ENCODE measurements around the gene RILPL2.
"Not testable (repeated sequence)": the region's sequence is repeated elsewhere in the genome, so short reads cannot be mapped to it uniquely, and the experiment has no call there.

RILPL2 gene

GRCh38 chr12:123478069-123478468 is 41.6 kb upstream of the RILPL2 start:
- peak overlapping the region in 5 of 11 experiments; percentile 14 to 44 (median 29); a peak in 7 of 22 replicates for H3K4me2 ChIP-seq
- H3K36me3 ChIP-seq = peaks cover 0 to 66% (median 8%) of the 10 kb centered on the region in 11 experiments; a peak in 10 of 22 replicates
- peaks cover 0 to 18% (median 0%) of the 10 kb centered on the region in 11 experiments; a peak in 4 of 22 replicates for H4K20me1 ChIP-seq
- peaks cover 0 to 28% (median 8%) of the 10 kb centered on the region in 10 experiments; a peak in 11 of 20 replicates for H3K4me1 ChIP-seq
- no peak overlapping the region for H3K9ac ChIP-seq
- TF ChIP-seq Cebpa-rat (IDR thresholded peaks at IDR 0.05) = no peak
- H3K4me3 ChIP-seq = no peak overlapping the region
- no peak overlapping the region for H3K27ac ChIP-seq
- H3K9me3 ChIP-seq (replicated peaks in 1 of 11) = no peaks in the 10 kb centered on the region
- H3K27me3 ChIP-seq = no peaks in the 10 kb centered on the region

- Histone ChIP-seq H3K36me3 (peaks cover 20 to 91% (median 33%) of the 10 kb centered on the region in 11 experiments), H3K4me1 (peaks cover 0 to 28% (median 8%) of the 10 kb centered on the region in 10 experiments; a peak in 11 of 20 replicates), H3K27me3 (no peaks in the 10 kb centered on the region), H3K4me2 (0 out of 22 replicates have a peak overlapping the region, but pooled peaks of 1 of the 11 experiments have one; percentile 7), H3K9ac (no peak overlapping the region), H3K4me3 (no peak overlapping the region), H4K20me1 (peaks cover 0 to 39% (median 14%) of the 10 kb centered on the region in 11 experiments; a peak in 11 of 22 replicates), H3K9me3 (replicated peaks in 1 of 11) (no peaks in the 10 kb centered on the region), H3K27ac (no peak overlapping the region)
- no peak for TF ChIP-seq Cebpa-rat (IDR thresholded peaks at IDR 0.05)
These were observed 38.8 kb upstream of the RILPL2 start for GRCh38 chr12:123475246-123475703.

- Histone ChIP-seq H4K20me1 (peaks cover 6 to 44% (median 18%) of the 10 kb centered on the region in 11 experiments; a peak in 16 of 22 replicates), H3K9ac (no peak overlapping the region; a peak in 1 of 22 replicates), H3K27me3 (no peaks in the 10 kb centered on the region), H3K4me3 (no peak overlapping the region), H3K27ac (no peak overlapping the region), H3K36me3 (peaks cover 20 to 91% (median 39%) of the 10 kb centered on the region in 11 experiments), H3K4me2 (0 out of 22 replicates have a peak overlapping the region, but pooled peaks of 1 of the 11 experiments have one; percentile 7), H3K9me3 (replicated peaks in 1 of 11) (no peaks in the 10 kb centered on the region), H3K4me1 (peaks cover 0 to 30% (median 8%) of the 10 kb centered on the region in 10 experiments; a peak in 11 of 20 replicates)
- TF ChIP-seq Cebpa-rat (IDR thresholded peaks at IDR 0.05) = no peak
These were observed 38.2 kb upstream of the RILPL2 start for GRCh38 chr12:123474485-123475245.

GRCh38 chr12:123472438-123472849 is 36.0 kb upstream of the RILPL2 start:
- Histone ChIP-seq H3K9me3 (replicated peaks in 1 of 11) (no peaks in the 10 kb centered on the region), H3K27me3 (no peaks in the 10 kb centered on the region), H3K36me3 (peaks cover 23 to 80% (median 41%) of the 10 kb centered on the region in 11 experiments), H3K9ac (no peak overlapping the region), H3K4me3 (no peak overlapping the region), H3K27ac (no peak overlapping the region), H3K4me2 (no peak overlapping the region), H3K4me1 (peaks cover 0 to 41% (median 27%) of the 10 kb centered on the region in 10 experiments; a peak in 15 of 20 replicates), H4K20me1 (peaks cover 16 to 66% (median 40%) of the 10 kb centered on the region in 11 experiments; a peak in 18 of 22 replicates)
- TF ChIP-seq Cebpa-rat (IDR thresholded peaks at IDR 0.05) = no peak

GRCh38 chr12:123471374-123472068 is 35.0 kb upstream of the RILPL2 start:
- H4K20me1 ChIP-seq = peaks cover 16 to 74% (median 49%) of the 10 kb centered on the region in 11 experiments; a peak in 18 of 22 replicates
- H3K27ac ChIP-seq = no peak overlapping the region
- H3K4me3 ChIP-seq = no peak overlapping the region
- H3K9ac ChIP-seq = no peak overlapping the region
- H3K36me3 ChIP-seq = peaks cover 23 to 80% (median 45%) of the 10 kb centered on the region in 11 experiments
- no peak overlapping the region for H3K4me2 ChIP-seq
- no peaks in the 10 kb centered on the region for H3K27me3 ChIP-seq
- peaks cover 0 to 44% (median 32%) of the 10 kb centered on the region in 10 experiments; a peak in 15 of 20 replicates for H3K4me1 ChIP-seq
- peak in 1 of 11 experiments; percentile 52; a peak in 1 of 22 replicates for TF ChIP-seq Cebpa-rat (IDR thresholded peaks at IDR 0.05)
- no peaks in the 10 kb centered on the region for H3K9me3 ChIP-seq (replicated peaks in 1 of 11)

GRCh38 chr12:123469978-123470377 is 33.5 kb upstream of the RILPL2 start:
- Histone ChIP-seq H3K4me2 (no peak overlapping the region), H3K27me3 (no peaks in the 10 kb centered on the region), H3K4me3 (no peak overlapping the region), H3K9ac (no peak overlapping the region), H4K20me1 (peaks cover 25 to 85% (median 64%) of the 10 kb centered on the region in 11 experiments; a peak in 18 of 22 replicates), H3K36me3 (peaks cover 36 to 85% (median 54%) of the 10 kb centered on the region in 11 experiments), H3K9me3 (replicated peaks in 1 of 11) (no peaks in the 10 kb centered on the region), H3K27ac (no peak overlapping the region), H3K4me1 (peaks cover 0 to 42% (median 32%) of the 10 kb centered on the region in 10 experiments; a peak in 15 of 20 replicates)
- TF ChIP-seq Cebpa-rat (IDR thresholded peaks at IDR 0.05) = no peak

GRCh38 chr12:123468786-123469185 is 32.3 kb upstream of the RILPL2 start:
- no peaks in the 10 kb centered on the region for H3K27me3 ChIP-seq
- H3K4me1 ChIP-seq = peaks cover 0 to 35% (median 27%) of the 10 kb centered on the region in 10 experiments; a peak in 15 of 20 replicates
- H3K27ac ChIP-seq = no peak overlapping the region
- peak overlapping the region in 1 of 11 experiments; percentile 7; a peak in 1 of 22 replicates for H3K9ac ChIP-seq
- H3K36me3 ChIP-seq = peaks cover 46 to 85% (median 61%) of the 10 kb centered on the region in 11 experiments
- H4K20me1 ChIP-seq = peaks cover 26 to 85% (median 65%) of the 10 kb centered on the region in 11 experiments; a peak in 18 of 22 replicates
- peak overlapping the region in 10 of 11 experiments; percentile 7 to 67 (median 58); a peak in 17 of 22 replicates for H3K4me2 ChIP-seq
- H3K4me3 ChIP-seq = no peak overlapping the region
- TF ChIP-seq Cebpa-rat (IDR thresholded peaks at IDR 0.05) = no peak
- H3K9me3 ChIP-seq (replicated peaks in 1 of 11) = no peaks in the 10 kb centered on the region

- H3K9ac ChIP-seq = peak overlapping the region in 1 of 11 experiments; percentile 5; a peak in 1 of 22 replicates
- no peak overlapping the region for H3K4me3 ChIP-seq
- H3K4me1 ChIP-seq = peaks cover 12 to 42% (median 34%) of the 10 kb centered on the region in 10 experiments
- no peak for TF ChIP-seq Cebpa-rat (IDR thresholded peaks at IDR 0.05)
- H3K36me3 ChIP-seq = peaks cover 33 to 72% (median 54%) of the 10 kb centered on the region in 11 experiments
- no peaks in the 10 kb centered on the region for H3K27me3 ChIP-seq
- peaks cover 20 to 70% (median 49%) of the 10 kb centered on the region in 11 experiments; a peak in 18 of 22 replicates for H4K20me1 ChIP-seq
- no peak overlapping the region for H3K4me2 ChIP-seq
- H3K9me3 ChIP-seq (replicated peaks in 1 of 11) = no peaks in the 10 kb centered on the region
- H3K27ac ChIP-seq = no peak overlapping the region
These were observed 28.6 kb upstream of the RILPL2 start for GRCh38 chr12:123465084-123465483.

GRCh38 chr12:123463174-123463573 is 26.7 kb upstream of the RILPL2 start:
- Histone ChIP-seq H3K4me1 (peaks cover 25 to 42% (median 34%) of the 10 kb centered on the region in 10 experiments), H3K36me3 (peaks cover 38 to 68% (median 50%) of the 10 kb centered on the region in 11 experiments)
- not testable (repeated sequence) for H3K9ac ChIP-seq

More at GRCh38 chr12:123463174-123463573, 26.7 kb upstream of the RILPL2 start:
- not testable (repeated sequence) for H3K27ac ChIP-seq; H3K9me3 ChIP-seq (replicated peaks in 1 of 11); H3K27me3 ChIP-seq; H3K4me2 ChIP-seq; H3K4me3 ChIP-seq
- H4K20me1 ChIP-seq = peaks cover 11 to 51% (median 31%) of the 10 kb centered on the region in 11 experiments; a peak in 17 of 22 replicates
